NCI-H2029 (cell line): Measurements from ENCODE around the gene TSPAN3.

ENCODE experiments used
- DNase-seq: peaks from one replicate; lab custom pipeline; 2025; lab: John Stamatoyannopoulos, UW

The TSPAN3 gene

GRCh38 chr15:77053709-77054108 is 17.2 kb downstream of the TSPAN3 start:
- no peak for DNase-seq

GRCh38 chr15:77052556-77052955 is 18.4 kb downstream of the TSPAN3 start:
- DNase-seq = no peak

- no peak for DNase-seq
These were observed 22.6 kb downstream of the TSPAN3 start for GRCh38 chr15:77048135-77048876.

GRCh38 chr15:77046704-77047412 is 24.1 kb downstream of the TSPAN3 start:
- no peak for DNase-seq

GRCh38 chr15:77045985-77046384 is 24.9 kb downstream of the TSPAN3 start:
- no peak for DNase-seq

- DNase-seq = no peak
These were observed 26.5 kb downstream of the TSPAN3 start for GRCh38 chr15:77044228-77045042.

GRCh38 chr15:77042955-77043920 is 27.7 kb downstream of the TSPAN3 start:
- no peak for DNase-seq

- no peak for DNase-seq
These were observed 28.5 kb downstream of the TSPAN3 start for GRCh38 chr15:77042245-77042919.

- no peak for DNase-seq
These were observed 30.2 kb downstream of the TSPAN3 start for GRCh38 chr15:77040673-77041072.

- DNase-seq = no peak
These were observed 31.1 kb downstream of the TSPAN3 start for GRCh38 chr15:77039848-77040247.

- no peak for DNase-seq
These were observed 31.7 kb downstream of the TSPAN3 start for GRCh38 chr15:77039217-77039533.

- no peak for DNase-seq
These were observed 32.3 kb downstream of the TSPAN3 start for GRCh38 chr15:77038312-77039216.

GRCh38 chr15:77037388-77038209 is 33.3 kb downstream of the TSPAN3 start:
- DNase-seq = no peak

- no peak for DNase-seq
These were observed 34.1 kb downstream of the TSPAN3 start for GRCh38 chr15:77036537-77037387.

- no peak for DNase-seq
These were observed 34.9 kb downstream of the TSPAN3 start for GRCh38 chr15:77035999-77036471.

GRCh38 chr15:77035584-77035983 is 35.3 kb downstream of the TSPAN3 start:
- DNase-seq = no peak

GRCh38 chr15:77034695-77035489 is 36.0 kb downstream of the TSPAN3 start:
- no peak for DNase-seq
